Measurements from ENCODE around the gene DDX20.

DDX20 gene

GRCh38 chr1:111750856-111751255 lies 4.8 kb upstream of the DDX20 start:
- no peak for DNase-seq (ENCODE audit: low spot score)

GRCh38 chr1:111751906-111752575 lies 3.7 kb upstream of the DDX20 start:
- no peak for DNase-seq (ENCODE audit: low spot score)

- peak; percentile 54 for DNase-seq (ENCODE audit: low spot score)
Measured at GRCh38 chr1:111754984-111755330, 744 bp upstream of the DDX20 start.

GRCh38 chr1:111756124-111756513 lies 418 bp downstream of the DDX20 start:
- DNase-seq (ENCODE audit: low spot score), result peak; percentile 57

GRCh38 chr1:111758373-111758772 lies 2.7 kb downstream of the DDX20 start:
- no peak for DNase-seq (ENCODE audit: low spot score)

GRCh38 chr1:111761717-111762116 lies 6.0 kb downstream of the DDX20 start:
- no peak for DNase-seq (ENCODE audit: low spot score)

GRCh38 chr1:111762332-111762731 lies 6.6 kb downstream of the DDX20 start:
- DNase-seq (ENCODE audit: low spot score), result no peak

GRCh38 chr1:111768023-111768422 lies 12.3 kb downstream of the DDX20 start:
- DNase-seq (ENCODE audit: low spot score), result no peak

GRCh38 chr1:111768625-111769024 lies 12.9 kb downstream of the DDX20 start:
- no peak for DNase-seq (ENCODE audit: low spot score)

GRCh38 chr1:111769517-111770146 lies 13.9 kb downstream of the DDX20 start:
- peak; percentile 67 for DNase-seq (ENCODE audit: low spot score)

GRCh38 chr1:111770916-111771315 lies 15.2 kb downstream of the DDX20 start:
- no peak for DNase-seq (ENCODE audit: low spot score)

GRCh38 chr1:111775966-111776365 lies 20.3 kb downstream of the DDX20 start:
- no peak for DNase-seq (ENCODE audit: low spot score)

GRCh38 chr1:111776391-111776790 lies 20.7 kb downstream of the DDX20 start:
- DNase-seq (ENCODE audit: low spot score), result no peak

- DNase-seq (ENCODE audit: low spot score), result no peak
Measured at GRCh38 chr1:111776861-111777260, 21.2 kb downstream of the DDX20 start.

GRCh38 chr1:111777301-111777700 lies 21.6 kb downstream of the DDX20 start:
- no peak for DNase-seq (ENCODE audit: low spot score)

GRCh38 chr1:111778066-111778465 lies 22.4 kb downstream of the DDX20 start:
- DNase-seq (ENCODE audit: low spot score), result no peak

- DNase-seq (ENCODE audit: low spot score), result no peak
Measured at GRCh38 chr1:111778541-111779051, 22.9 kb downstream of the DDX20 start.

- no peak for DNase-seq (ENCODE audit: low spot score)
Measured at GRCh38 chr1:111779546-111779945, 23.8 kb downstream of the DDX20 start.

- DNase-seq (ENCODE audit: low spot score), result no peak
Measured at GRCh38 chr1:111784273-111784901, 28.7 kb downstream of the DDX20 start.

GRCh38 chr1:111786669-111787207 lies 31.0 kb downstream of the DDX20 start:
- DNase-seq (ENCODE audit: low spot score), result no peak

- DNase-seq (ENCODE audit: low spot score), result no peak
Measured at GRCh38 chr1:111789142-111789541, 33.4 kb downstream of the DDX20 start.

GRCh38 chr1:111789666-111790316 lies 34.1 kb downstream of the DDX20 start:
- DNase-seq (ENCODE audit: low spot score), result no peak

GRCh38 chr1:111791776-111792175 lies 36.1 kb downstream of the DDX20 start:
- DNase-seq (ENCODE audit: low spot score), result no peak

All from germinal center (tissue), 1 donor.